ENCODE results near the gene WDR86. TPM values are rescaled to one million over a fixed set of nuclear protein-coding genes. Genes with fewer than 3 reads are reported as not detected.

The WDR86 gene
- total and polyA plus RNA-seq, 2 of the 4 experiments (the other 2 are of a cell fraction): not detected

DNA sequence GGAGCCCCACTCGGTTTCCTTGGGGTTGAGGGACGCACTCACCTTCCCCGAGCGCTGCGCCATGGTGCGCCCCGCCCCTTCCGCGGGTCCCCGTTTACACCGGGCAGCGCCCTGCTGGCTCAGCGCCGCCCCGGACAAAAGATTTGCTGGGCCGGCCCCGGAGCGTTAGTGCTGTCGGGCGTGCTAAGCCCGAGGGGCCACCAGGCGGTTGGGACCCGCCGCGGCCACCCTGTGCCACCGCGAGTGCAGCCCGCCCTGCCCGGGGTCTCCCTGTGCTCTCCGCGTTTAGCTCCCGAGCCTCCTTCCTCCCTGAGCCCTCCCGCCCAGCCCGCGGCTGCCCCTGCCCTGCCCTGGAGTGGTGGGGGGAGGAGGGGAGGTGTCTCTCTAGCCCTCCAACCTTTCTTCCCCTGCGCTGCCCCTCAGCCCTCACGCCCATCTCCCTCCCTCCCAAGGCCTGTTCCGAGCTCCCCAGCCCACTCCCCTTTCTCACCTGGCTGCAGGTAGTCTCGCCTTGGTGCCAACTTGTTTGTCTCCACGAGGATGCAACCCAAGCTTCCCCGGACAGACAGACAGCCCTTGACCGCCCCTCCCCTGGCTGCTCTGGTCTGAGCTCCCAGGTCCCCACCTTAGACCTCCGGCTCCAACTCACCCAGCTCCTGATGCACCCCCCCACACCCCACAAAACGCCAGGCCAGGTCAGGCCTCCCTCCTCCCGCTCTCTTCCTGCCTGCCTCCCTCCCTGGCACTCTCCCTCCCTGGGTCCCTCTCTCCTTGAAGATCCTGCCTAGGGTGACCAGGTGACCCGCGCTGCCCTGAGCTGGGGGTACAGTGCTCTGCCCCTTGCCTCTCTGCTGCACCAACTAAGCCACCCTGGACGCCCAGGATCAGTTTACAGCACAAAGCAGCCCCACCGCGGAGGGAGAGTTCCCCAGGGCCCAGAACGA is 30.3 kb upstream of the WDR86 start, which contains the start of gene CRYGN (continued):
- TF ChIP-seq MXI1 (IDR thresholded peaks at IDR 0.05; ENCODE audit: borderline replicate concordance, low read depth, low read length): no peak
- no peak for TF ChIP-seq POLR2A (IDR thresholded peaks at IDR 0.05; ENCODE audit: low read depth, low read length)

DNA sequence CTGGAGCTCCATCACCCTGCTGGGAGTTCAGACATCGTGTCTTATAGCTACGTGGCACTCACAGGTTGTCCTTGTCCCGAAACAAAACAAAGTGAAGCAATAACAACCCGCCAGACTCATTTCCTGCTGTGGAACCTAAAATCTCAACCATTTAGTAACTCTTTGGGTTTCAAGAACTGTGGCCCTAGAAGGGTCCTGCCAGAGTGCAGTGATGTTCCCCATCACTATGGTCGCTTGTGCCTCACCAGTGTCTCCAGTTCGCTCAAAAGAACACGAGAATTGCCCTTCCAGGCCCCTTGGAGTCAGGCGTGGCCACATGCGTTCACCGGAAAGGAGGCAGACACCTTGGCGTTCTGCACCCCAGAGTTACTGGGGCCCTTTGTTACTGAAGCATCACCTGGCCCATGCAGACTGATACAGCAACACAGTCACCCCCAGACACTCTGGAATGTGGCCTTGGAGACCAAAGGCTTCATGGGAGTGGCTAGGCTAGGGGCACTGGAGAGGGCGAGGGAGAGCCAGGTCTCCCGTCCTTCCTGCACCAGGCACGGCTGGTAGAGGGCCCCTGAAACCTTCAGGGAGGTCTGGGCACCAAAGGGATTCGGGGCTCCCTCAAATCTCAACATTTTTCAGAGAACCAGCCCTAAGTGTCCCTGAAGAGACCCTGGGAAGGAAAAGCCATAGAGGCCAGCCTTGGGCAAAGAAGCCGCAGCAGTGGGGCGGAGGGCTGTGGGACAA is 29.2 kb upstream of the WDR86 start:
- Histone ChIP-seq H2BK5ac (ENCODE audit: low read depth, low read length, poor library complexity, severe bottlenecking) (no peak overlapping the region), H3K9me1 (ENCODE audit: insufficient read depth, low read length) (no peaks in the 10 kb centered on the region), H3K4me1 (ENCODE audit: control insufficient read depth, insufficient read depth, low read length) (peaks cover 6% of the 10 kb centered on the region; the same call in 1 of the 2 replicates), H2BK20ac (ENCODE audit: low read depth, low read length) (no peak overlapping the region), H2AK9ac (replicated peaks; ENCODE audit: low read depth, low read length, poor library complexity) (no peak overlapping the region), H3K14ac (replicated peaks; ENCODE audit: low read depth, low read length) (no peak overlapping the region), H2BK15ac (ENCODE audit: low read depth, low read length) (no peak overlapping the region), H4K5ac (ENCODE audit: low read depth, low read length) (no peak overlapping the region), H3K56ac (ENCODE audit: extremely low read depth, insufficient read depth, low read length) (no peak overlapping the region), H3K18ac (ENCODE audit: low read depth, low read length) (no peak overlapping the region), H3K4me2 (ENCODE audit: low read depth, low read length) (no peak overlapping the region), H4K8ac (ENCODE audit: low read depth in 2 of 2, low read length in 2 of 2) (no peak overlapping the region), H3K4me3 (ENCODE audit: insufficient read depth, low read depth, low read length) (no peak overlapping the region), H3K9ac (ENCODE audit: low read depth, low read length) (no peak overlapping the region), H2AK5ac (ENCODE audit: low read depth, low read length) (no peak overlapping the region), H3K27me3 (ENCODE audit: control insufficient read depth, insufficient read depth, low read length) (peaks cover 17% of the 10 kb centered on the region), H4K91ac (ENCODE audit: insufficient read depth, low read depth, low read length) (no peak overlapping the region), H2BK120ac (ENCODE audit: low read depth, low read length) (no peak overlapping the region), H2AFZ (replicated peaks; ENCODE audit: low read length, poor library complexity) (no peak overlapping the region), H3K36me3 (ENCODE audit: control insufficient read depth, insufficient read depth, low read length) (no peaks in the 10 kb centered on the region), H3K79me1 (ENCODE audit: low read depth in 1 of 2, low read length in 2 of 2) (no peaks in the 10 kb centered on the region), H3K27ac (ENCODE audit: insufficient read depth, low read length) (no peak overlapping the region), H3K9me3 (ENCODE audit: control insufficient read depth, insufficient read depth, low read length) (no peaks in the 10 kb centered on the region), H3K23ac (ENCODE audit: low read depth, low read length) (no peak overlapping the region), H3K4ac (ENCODE audit: low read depth, low read length) (no peak overlapping the region), H4K20me1 (ENCODE audit: insufficient read depth, low read length) (no peaks in the 10 kb centered on the region)
- POLR2A ChIA-PET (ENCODE audit: unreplicated experiment): no interaction called here
- no TSS peak for BruUV-seq (replicated peaks)
- intact Hi-C loops (cut with micrococcal nuclease) (no loop called here), in situ Hi-C loops (cut with MboI; ENCODE audit: low sequenced_read_pairs) (no loop called here), dilution Hi-C loops (cut with HindIII; ENCODE audit: low sequenced_read_pairs, unreplicated experiment) (no loop called here)
- DNase-seq: no peak
- 89% methylated on average over 8 of the region's 17 CpGs; no CpG with 5 or more reads in 1 of the 2 experiments for WGBS, 2 experiments (ENCODE audit: extremely low coverage in 2 of 2, insufficient read length in 1 of 2)
- CTCF ChIA-PET: no interaction called here
- no peak for ATAC-seq (ENCODE audit: low read depth)
- TF ChIP-seq MXI1 (IDR thresholded peaks at IDR 0.05; ENCODE audit: borderline replicate concordance, low read depth, low read length): no peak
- TF ChIP-seq RAD21 (IDR thresholded peaks at IDR 0.05; ENCODE audit: low read length): no peak
- TF ChIP-seq SMC3 (IDR thresholded peaks at IDR 0.05; ENCODE audit: low read depth, low read length): no peak
- TF ChIP-seq BHLHE40 (IDR thresholded peaks at IDR 0.05; ENCODE audit: low read depth, low read length): no peak
- TF ChIP-seq RFX5 (IDR thresholded peaks at IDR 0.05; ENCODE audit: low read depth, low read length): no peak
- TF ChIP-seq, protein P1, sequence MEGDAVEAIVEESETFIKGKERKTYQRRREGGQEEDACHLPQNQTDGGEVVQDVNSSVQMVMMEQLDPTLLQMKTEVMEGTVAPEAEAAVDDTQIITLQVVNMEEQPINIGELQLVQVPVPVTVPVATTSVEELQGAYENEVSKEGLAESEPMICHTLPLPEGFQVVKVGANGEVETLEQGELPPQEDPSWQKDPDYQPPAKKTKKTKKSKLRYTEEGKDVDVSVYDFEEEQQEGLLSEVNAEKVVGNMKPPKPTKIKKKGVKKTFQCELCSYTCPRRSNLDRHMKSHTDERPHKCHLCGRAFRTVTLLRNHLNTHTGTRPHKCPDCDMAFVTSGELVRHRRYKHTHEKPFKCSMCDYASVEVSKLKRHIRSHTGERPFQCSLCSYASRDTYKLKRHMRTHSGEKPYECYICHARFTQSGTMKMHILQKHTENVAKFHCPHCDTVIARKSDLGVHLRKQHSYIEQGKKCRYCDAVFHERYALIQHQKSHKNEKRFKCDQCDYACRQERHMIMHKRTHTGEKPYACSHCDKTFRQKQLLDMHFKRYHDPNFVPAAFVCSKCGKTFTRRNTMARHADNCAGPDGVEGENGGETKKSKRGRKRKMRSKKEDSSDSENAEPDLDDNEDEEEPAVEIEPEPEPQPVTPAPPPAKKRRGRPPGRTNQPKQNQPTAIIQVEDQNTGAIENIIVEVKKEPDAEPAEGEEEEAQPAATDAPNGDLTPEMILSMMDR (conservative IDR thresholded peaks at IDR 0.05; ENCODE audit: low read depth, low read length): no peak
- TF ChIP-seq POLR2A (IDR thresholded peaks at IDR 0.05; ENCODE audit: low read depth, low read length): no peak
- no peak for TF ChIP-seq RCOR1 (IDR thresholded peaks at IDR 0.05; ENCODE audit: insufficient replicate concordance, low read length)
- TF ChIP-seq, protein P2, sequence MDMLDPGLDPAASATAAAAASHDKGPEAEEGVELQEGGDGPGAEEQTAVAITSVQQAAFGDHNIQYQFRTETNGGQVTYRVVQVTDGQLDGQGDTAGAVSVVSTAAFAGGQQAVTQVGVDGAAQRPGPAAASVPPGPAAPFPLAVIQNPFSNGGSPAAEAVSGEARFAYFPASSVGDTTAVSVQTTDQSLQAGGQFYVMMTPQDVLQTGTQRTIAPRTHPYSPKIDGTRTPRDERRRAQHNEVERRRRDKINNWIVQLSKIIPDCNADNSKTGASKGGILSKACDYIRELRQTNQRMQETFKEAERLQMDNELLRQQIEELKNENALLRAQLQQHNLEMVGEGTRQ (IDR thresholded peaks at IDR 0.05; ENCODE audit: low read depth, low read length): no peak
- no peak for TF ChIP-seq CEBPB (IDR thresholded peaks at IDR 0.05; ENCODE audit: low read depth, low read length)
- TF ChIP-seq MAFK (IDR thresholded peaks at IDR 0.05; ENCODE audit: low read depth, low read length): no peak
